GM19328 (cell line): Measurements from ENCODE around the gene SAMM50.

Source experiments
- ATAC-seq: cut with Tn5 transposase; IDR thresholded peaks from one replicate; pipeline ENCODE4 v1.9.1; 2021; ENCODE audit warnings: mild to moderate bottlenecking, moderate library complexity; ENCODE audit not compliant: unreplicated experiment

The SAMM50 gene

GRCh38 chr22:43955040-43955882 lies at the start of gene SAMM50:
Gene SAMM50 (plus strand): TSS chr22:43955442. CDS start chr22:43955578, 136 bp downstream.
- peak; percentile 93 for ATAC-seq

- no peak for ATAC-seq
These were observed 49.6 kb upstream of the SAMM50 start for GRCh38 chr22:43905681-43906080.

GRCh38 chr22:43909708-43910107 lies 45.5 kb upstream of the SAMM50 start:
- ATAC-seq = no peak

GRCh38 chr22:43910178-43910695 lies 45.0 kb upstream of the SAMM50 start:
- no peak for ATAC-seq

- ATAC-seq = no peak
These were observed 43.9 kb upstream of the SAMM50 start for GRCh38 chr22:43911351-43911750.

- ATAC-seq = no peak
These were observed 37.7 kb upstream of the SAMM50 start for GRCh38 chr22:43917521-43917920.

- ATAC-seq = no peak
These were observed 35.9 kb upstream of the SAMM50 start for GRCh38 chr22:43919106-43919973.

GRCh38 chr22:43921370-43921769 lies 33.9 kb upstream of the SAMM50 start:
- no peak for ATAC-seq

- no peak for ATAC-seq
These were observed 33.1 kb upstream of the SAMM50 start for GRCh38 chr22:43922123-43922522.

GRCh38 chr22:43923191-43923590 lies 32.1 kb upstream of the SAMM50 start:
- ATAC-seq = no peak

- ATAC-seq = no peak
These were observed 31.4 kb upstream of the SAMM50 start, which contains the start of gene PNPLA3 for GRCh38 chr22:43923631-43924464. Gene PNPLA3 (plus strand): TSS chr22:43923805. CDS start chr22:43923912, 107 bp downstream.

- no peak for ATAC-seq
These were observed 30.4 kb upstream of the SAMM50 start for GRCh38 chr22:43924877-43925276.

GRCh38 chr22:43925433-43926348 lies 29.6 kb upstream of the SAMM50 start:
- ATAC-seq = no peak

- no peak for ATAC-seq
These were observed 28.9 kb upstream of the SAMM50 start for GRCh38 chr22:43926349-43926710.

- no peak for ATAC-seq
These were observed 26.8 kb upstream of the SAMM50 start for GRCh38 chr22:43928468-43928867.

GRCh38 chr22:43928908-43929307 lies 26.3 kb upstream of the SAMM50 start:
- ATAC-seq = no peak

- ATAC-seq = no peak
These were observed 23.5 kb upstream of the SAMM50 start for GRCh38 chr22:43931771-43932170.

GRCh38 chr22:43941449-43941848 lies 13.8 kb upstream of the SAMM50 start:
- ATAC-seq = no peak

- no peak for ATAC-seq
These were observed 10.4 kb upstream of the SAMM50 start for GRCh38 chr22:43944670-43945430.
